KOPT-K1 (cell line): ENCODE results near the gene CABP7.

Source experiments
- H3K27ac ChIP-seq: fragments of 200-600 bp; sonication (generic); 2 replicates; pipeline ENCODE4 v1.5.1; 2016; ENCODE audit warnings: antibody characterized with exemption, mild to moderate bottlenecking, low read depth, low read length; ENCODE audit not compliant: poor library complexity, severe bottlenecking
- H3K36me3 ChIP-seq: fragments of 200-600 bp; sonication (generic); 2 replicates; pipeline ENCODE4 v1.5.1; 2017; ENCODE audit warnings: antibody characterized with exemption, mild to moderate bottlenecking, low read length, moderate library complexity; ENCODE audit not compliant: insufficient read depth
- H3K9me3 ChIP-seq: fragments of 200-600 bp; sonication (generic); 2 replicates; pipeline ENCODE4 v1.5.1; 2017; ENCODE audit warnings: antibody characterized with exemption, low read length, mild to moderate bottlenecking; ENCODE audit not compliant: insufficient read depth, poor library complexity, severe bottlenecking

The CABP7 gene

DNA sequence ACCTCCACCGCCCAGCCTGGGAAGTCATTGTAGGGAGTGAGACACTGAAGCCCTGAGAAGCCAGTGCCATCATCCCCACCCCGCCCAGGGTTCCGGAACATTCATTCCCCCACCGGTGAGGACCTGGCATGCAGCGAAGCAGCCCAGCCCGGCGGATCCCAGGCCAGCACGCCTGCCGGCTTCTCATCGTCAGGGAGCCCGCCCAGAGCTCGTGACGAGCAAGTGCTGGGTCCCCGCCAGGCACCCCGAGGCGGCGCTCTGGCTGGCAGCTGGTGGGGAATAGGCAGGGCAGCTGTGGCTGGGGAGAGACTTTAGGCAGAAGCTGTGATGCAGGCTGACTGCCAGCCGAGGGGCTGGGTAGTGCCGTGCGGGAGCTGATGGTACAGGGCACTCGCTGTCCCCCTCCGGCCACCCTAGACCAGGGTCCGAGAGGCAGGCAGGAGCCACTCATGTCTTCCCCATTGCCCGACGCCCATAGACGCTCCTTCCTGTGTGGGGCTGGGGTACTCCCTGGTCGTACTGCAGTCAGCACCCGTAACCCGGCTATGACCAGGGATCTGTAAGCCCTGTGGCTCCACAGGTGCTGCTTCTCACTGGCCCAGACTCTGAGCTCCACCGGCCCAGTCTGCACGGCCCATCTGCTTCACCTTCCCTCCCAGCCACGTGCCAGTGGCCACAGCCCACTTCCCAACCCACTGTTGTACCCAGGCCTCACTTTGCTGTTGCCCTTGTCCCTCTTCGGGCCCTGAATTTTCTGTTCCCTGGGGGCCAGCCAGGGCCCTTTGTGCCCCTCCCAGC lies 24.5 kb upstream of the CABP7 start:
- Histone ChIP-seq H3K9me3 (no peaks in the 10 kb centered on the region), H3K27ac (no peak overlapping the region), H3K36me3 (peaks cover 76% of the 10 kb centered on the region)

DNA sequence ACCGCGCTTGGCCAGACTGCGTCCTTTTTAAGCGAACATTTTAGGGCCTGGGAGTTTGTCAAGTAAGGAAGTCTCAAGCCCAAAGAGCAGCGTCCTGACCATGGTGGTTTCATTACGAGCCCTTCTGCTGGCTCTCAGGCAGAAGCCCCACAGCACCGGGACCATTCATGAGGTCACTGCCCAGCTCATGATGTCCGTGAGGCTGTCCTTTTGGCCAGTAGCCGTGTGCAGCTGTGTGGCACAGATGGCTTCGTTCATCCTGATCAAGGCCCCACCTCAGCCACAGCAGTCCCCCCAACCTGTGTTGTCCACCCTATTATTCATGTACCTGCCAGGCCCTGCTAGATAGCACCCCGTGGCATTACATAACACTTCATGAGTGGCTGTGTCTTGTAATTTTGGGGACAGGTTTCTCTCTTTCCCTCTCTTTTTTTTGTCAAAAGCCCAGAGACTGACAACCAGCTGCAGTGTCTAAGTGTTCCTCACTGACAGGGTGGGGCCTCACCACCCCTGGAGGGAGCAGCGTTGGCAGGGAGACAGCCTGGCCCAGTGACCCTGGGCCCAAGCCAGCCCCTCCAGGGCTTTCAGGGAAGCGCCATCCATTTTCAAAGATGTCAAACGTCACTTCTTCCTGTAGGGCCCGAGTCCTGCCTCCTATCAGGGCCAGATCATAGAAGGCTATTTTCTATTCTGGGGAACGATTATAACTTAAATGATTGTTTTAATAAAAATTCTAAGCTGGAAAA lies 21.8 kb upstream of the CABP7 start:
- no peak overlapping the region for H3K27ac ChIP-seq
- H3K36me3 ChIP-seq = peaks cover 51% of the 10 kb centered on the region
- no peaks in the 10 kb centered on the region for H3K9me3 ChIP-seq

DNA sequence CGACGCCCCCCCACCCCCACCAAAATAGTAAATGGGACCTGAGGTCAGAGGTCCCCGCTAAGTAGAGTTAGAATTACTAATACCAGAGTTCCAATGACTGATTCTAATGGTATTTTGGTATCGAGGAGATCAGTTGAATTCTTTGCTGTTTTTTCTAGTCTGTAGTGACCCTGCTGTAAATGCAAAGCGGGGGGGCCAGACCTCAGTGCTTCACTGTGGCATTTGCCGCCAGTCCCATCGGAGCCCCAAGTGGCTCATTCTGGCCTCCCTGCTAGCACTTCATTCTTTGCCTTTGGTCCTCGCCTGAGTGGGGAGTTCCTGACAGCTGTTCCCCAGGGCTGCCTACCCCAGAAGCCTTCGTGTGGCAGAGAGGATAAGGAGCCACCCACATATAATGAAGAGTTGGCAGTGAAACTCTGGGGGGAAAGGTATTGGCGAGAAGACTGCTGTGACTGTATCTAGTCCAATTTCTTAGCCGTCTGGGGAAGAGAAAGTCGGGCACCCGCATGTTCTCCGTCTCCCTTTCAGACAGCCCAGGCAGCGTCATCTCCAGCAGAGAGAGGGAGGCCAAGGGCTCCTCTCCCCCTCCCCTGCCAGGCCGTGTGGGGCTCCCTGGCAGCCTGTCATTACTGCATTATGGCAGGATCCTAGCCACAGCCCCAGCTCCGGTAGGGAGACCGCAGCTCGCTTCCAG lies 19.4 kb upstream of the CABP7 start:
- Histone ChIP-seq H3K36me3 (peaks cover 28% of the 10 kb centered on the region), H3K27ac (no peak overlapping the region), H3K9me3 (no peaks in the 10 kb centered on the region)

DNA sequence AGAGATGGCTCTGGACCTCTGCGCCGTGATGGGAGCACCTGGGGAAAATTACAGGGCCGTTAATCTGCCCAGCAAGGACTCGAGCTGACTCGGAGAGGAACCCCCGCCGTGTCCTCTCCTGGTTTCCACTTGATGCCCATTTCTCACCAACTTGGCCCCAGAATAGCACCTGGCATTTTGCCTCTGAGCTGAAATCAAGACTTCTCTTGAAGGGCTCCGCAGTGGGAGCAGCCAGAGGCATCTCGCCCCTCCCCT lies 19.0 kb upstream of the CABP7 start:
- no peak overlapping the region for H3K27ac ChIP-seq
- H3K9me3 ChIP-seq = no peaks in the 10 kb centered on the region
- peaks cover 23% of the 10 kb centered on the region for H3K36me3 ChIP-seq

DNA sequence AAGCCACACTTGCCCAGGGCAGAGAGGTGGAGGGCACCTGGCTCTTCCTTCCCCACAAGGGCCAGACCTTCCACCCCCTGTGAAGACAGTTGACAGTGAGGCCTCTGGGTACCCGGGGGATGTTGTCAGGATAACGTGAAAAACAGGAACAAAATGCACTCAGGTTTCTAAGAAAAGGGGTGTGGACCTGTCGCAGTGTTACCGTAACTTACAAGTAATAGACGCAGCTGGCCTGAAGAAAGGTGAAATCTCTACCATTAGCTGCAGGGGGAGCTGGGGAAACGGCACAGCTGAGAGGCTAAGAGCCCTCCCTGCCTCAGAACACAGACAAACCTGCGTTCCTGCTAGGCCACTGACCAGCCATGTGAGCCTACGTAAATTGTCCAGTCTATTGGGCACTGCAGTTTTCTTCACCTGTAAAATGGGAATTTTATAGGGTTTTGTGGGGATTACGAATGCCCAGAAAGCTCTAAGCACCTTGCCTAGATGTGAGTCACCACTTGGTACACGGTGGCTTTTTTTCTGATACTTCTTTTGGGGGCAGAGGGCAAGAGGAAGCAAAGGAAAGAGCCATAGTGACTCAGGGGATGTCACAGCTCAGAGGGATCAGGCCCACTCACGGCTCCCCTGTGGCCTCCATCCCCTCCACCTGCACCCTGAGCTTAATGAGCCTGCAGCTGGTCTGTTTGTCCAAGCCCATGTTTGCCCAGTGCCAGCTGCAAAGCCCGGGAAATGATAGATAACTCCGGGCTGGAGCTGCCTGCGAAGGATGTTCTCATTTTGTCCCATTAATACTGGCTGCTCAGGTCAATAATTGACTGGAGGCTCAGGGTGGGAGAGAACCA lies 18.4 kb upstream of the CABP7 start:
- Histone ChIP-seq H3K9me3 (no peaks in the 10 kb centered on the region), H3K27ac (no peak overlapping the region), H3K36me3 (peaks cover 18% of the 10 kb centered on the region)

DNA sequence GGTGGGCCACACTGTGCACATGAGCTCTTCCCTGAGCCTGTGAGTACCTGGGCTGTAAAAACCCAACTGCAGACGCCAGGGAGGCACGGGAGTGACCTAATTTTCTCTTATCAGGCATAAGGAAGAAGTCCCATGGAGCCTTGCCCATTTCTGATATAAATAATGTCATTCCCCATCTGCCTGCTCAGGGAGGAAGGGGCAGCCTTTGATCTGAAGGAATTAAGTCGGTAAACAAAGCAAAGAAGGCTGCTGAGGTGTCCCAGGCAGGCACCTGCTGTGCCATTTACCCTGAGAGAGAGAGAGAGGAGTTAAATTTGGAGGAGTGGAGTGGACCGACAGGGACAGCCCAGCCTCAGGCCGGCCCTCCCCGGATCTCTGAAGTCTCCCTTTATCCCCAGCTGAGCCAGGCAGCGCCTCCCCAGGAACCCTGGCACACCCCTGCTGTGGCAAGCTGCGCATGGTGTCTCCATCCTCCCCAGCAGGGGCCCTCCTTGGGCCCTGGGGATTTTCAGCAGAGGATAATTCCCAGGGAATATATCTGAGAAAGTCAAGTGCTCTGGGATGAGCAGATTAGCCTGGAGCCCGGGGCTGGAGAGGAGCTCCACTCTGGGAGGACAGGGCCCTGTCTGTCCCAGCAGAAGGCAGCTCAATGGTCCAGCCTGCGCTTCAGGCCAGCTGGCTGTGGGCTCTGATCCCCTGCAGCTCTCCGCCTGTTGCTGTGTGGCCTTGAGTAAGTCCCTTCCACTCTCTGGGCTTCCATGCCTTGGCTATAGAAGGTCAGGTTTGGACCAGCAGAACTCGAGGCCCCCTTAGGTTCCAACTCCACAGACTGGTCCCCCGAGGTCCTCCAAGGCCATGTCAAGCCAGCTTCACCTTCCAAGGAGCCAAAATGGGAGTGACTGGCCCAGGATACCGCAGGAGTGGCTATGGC lies 17.5 kb upstream of the CABP7 start:
- peaks cover 11% of the 10 kb centered on the region for H3K36me3 ChIP-seq
- H3K9me3 ChIP-seq = no peaks in the 10 kb centered on the region
- no peak overlapping the region for H3K27ac ChIP-seq

DNA sequence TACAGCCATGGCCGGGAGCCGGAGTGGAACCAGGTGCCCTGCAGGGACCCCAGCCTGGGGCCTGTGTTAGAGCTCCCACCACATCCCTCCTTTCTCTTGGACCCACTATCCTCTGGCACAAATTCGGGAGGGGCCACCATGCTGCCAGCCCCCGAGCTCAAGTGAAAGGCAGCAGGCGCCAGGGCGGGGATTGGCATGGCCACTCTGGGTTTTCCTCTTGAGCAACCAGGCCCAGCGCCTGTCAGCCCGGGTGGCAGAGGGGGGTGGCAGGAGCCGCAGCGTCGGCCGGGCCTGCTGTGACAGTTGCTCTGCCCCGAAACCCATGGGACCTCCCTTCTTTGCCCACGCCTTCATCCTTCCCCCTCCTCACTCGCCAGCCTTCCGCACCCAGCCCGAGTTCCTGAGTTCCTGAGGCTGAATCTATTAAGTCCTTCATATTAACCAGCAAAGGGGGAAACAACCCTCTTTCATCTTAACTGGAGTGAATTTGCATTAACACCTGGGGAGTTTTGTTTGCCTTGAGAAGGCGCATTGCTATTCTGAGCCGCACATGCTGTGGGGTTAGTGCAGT lies 16.8 kb upstream of the CABP7 start:
- Histone ChIP-seq H3K36me3 (peaks cover 4% of the 10 kb centered on the region; the same call in 1 of the 2 replicates), H3K9me3 (no peaks in the 10 kb centered on the region), H3K27ac (no peak overlapping the region)

DNA sequence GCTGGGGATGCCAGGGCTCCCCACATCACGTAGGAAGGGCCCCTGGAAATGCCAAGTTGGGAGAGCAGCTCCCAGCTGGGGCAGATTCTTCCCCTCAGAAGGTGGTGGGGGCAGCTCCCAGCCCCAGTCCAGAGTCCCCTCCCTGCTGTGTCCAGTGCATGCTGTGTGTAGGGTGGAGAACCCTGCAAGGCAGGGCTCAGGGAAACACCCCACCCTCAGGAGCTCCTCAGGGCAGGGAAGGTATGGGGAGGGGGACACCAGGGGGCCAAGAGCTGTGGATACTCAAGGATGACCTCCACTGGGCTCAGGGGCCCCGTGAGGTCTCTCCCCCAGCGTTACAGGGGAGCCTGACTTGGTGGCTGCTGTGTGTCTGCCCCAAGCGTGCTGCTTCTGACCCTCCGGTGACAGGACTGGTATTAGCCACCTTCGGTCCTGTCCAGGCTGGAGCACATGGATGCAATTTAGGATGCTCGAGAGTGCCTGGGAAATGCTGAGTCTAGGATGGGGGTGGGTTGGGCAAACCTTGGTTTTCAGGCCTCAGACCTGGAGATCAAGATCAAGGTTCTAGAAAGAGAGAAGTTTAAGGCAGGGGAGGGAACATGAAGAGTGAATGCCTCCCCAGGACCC lies 16.1 kb upstream of the CABP7 start:
- Histone ChIP-seq H3K27ac (no peak overlapping the region), H3K36me3 (no peaks in the 10 kb centered on the region; the same call in 1 of the 2 replicates), H3K9me3 (no peaks in the 10 kb centered on the region)

DNA sequence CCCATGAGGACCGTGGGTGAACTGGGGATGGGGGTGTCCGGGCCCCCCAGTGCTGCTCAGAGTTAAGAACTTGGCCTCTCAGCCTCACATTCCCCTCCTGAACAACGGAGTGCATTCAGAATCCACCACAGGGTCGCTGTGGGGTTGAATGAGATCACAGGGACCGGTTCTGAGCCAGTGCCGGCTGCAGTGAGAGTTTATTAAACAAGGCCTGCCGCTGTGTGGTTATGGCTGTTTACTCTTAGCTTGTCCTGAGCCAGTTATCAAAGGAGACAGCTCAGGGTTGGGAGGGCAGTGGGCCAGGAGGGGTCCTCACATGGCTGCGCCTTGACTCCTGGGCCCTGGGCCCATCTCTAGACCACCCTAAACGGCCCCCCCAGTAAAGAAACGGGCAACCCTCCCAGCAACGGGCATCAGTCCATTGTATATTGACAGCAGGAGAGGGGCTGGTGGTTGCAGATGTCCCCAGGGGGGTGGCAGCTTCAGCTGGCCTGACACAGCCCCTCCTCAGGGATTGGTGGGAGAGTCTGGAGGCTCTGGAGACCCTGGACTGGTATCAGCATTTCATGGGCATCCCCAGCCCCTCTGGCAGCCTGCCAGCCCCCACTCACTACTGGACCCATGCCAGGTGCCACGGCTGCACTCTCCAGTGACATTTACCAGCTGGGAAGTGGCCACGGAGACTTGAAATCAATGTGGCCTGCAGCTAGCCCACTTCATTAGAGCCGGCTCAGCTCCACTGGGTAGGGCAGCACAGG lies 15.1 kb upstream of the CABP7 start:
- no peak overlapping the region for H3K27ac ChIP-seq
- H3K9me3 ChIP-seq = no peaks in the 10 kb centered on the region
- no peaks in the 10 kb centered on the region for H3K36me3 ChIP-seq

DNA sequence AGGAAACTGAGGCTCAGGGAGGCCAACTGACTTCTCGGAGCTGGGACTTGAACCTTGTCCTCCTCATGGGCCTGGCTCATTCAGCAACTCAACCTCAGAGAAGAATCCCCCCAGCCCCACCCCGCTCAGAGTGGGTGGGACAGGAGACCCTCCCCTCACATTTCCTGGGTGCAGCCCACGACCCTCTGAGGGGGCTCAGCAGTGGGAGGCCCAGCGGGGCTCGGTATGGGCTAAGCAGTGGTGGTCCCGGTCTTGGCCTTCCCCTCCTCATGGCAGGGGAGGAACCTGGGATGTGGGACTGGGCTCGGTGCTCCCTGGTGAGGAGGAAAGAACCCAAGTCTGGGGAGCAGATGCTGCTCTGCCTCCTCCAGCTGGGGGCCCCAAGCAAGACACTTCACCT lies 14.2 kb upstream of the CABP7 start:
- Histone ChIP-seq H3K36me3 (no peaks in the 10 kb centered on the region), H3K9me3 (no peaks in the 10 kb centered on the region), H3K27ac (no peak overlapping the region)

DNA sequence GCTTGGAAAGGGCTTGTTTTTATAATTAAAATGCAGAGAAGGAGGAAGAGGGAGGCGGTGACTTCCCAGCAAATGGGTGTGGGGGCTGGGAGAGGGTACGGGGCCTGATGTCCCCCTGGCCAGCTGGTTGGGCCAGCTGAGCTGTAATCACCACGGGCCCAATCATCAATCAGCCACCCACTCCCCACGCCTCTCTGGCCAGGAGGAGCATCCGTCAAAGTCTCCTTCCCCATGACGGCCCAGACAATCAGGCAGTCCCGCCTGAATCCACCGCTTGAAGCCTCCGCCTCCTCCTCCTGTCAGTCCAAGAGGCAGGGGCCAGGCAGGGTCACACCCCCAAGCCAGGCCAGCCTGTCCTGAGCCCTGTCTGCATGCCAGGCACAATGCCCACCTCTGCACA lies 13.3 kb upstream of the CABP7 start:
- no peak overlapping the region for H3K27ac ChIP-seq
- H3K36me3 ChIP-seq = no peaks in the 10 kb centered on the region

DNA sequence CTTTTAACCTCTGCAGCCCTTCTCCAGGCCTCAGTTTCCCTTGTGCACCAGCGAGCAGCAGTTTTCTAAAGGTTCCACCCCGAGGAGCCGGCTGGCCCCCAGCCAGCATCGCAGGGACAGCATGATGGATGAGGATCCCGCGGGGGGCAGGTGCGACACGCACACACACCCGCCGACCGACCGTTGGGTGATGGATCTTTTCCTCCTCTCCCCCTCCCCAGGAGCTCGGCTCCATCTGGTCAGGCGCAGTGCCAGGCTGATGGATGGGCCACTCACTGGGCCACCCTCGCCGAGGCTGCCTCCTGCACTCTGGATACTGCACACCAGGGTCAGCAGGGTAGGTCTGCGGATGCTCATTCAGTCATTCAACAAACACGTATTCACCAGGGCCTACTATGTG lies 12.8 kb upstream of the CABP7 start:
- no peaks in the 10 kb centered on the region for H3K36me3 ChIP-seq
- H3K27ac ChIP-seq = no peak overlapping the region
- no peaks in the 10 kb centered on the region for H3K9me3 ChIP-seq

More for the DNA sequence above, 13.3 kb upstream of the CABP7 start:
- no peaks in the 10 kb centered on the region for H3K9me3 ChIP-seq

DNA sequence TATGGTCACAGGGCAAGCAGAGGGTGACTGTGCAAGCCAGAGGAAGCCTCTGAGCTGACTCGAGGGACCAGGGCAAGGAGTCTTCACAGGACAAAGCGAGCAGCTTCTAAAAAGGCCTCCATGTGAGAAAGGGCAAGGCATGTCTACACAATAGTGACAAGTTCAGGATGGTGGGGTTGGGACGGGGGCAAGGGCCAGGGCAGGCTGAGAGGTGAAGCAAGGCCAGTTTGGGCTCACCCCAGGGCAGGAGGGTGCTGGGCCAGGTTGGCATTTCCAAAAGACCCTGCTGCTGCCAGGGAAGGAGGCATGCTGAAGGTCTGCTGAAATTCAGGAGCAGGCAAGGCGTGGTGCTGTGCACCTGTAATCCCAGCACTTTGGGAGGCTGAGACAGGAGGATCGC lies 12.3 kb upstream of the CABP7 start:
- Histone ChIP-seq H3K36me3 (no peaks in the 10 kb centered on the region), H3K9me3 (no peaks in the 10 kb centered on the region), H3K27ac (no peak overlapping the region)
